Hematopoietic multipotent progenitor cell (in vitro differentiated cells): ENCODE results near the gene GEMIN5. TPM values are rescaled to one million over a fixed set of nuclear protein-coding genes. Genes with fewer than 3 reads are reported as not detected.
"Not testable (repeated sequence)": the region's sequence is repeated elsewhere in the genome, so short reads cannot be mapped to it uniquely, and the experiment has no call there.

ENCODE experiments used
- DNase-seq, 3 donors: peaks; one replicate each; pipeline ENCODE4 v3.0.0-alpha.2; 2011 to 2015; ENCODE audit warnings: low read depth in 2 of 3, low spot score in 2 of 3
- total RNA-seq: library from RNA; depleted of rRNA; stranded (reverse); fragments of >200 nt; gene quantifications from one replicate; pipeline ENCODE4 v1.2.3, GENCODE V29; 2012

The GEMIN5 gene
- total RNA-seq: 14.8 TPM

- peak; percentile 74 to 87 (median 84) for DNase-seq
Measured at GRCh38 chr5:154937718-154938466, at the start of gene GEMIN5. TSS of gene GEMIN5 (minus strand) at chr5:154938211. CDS start at chr5:154938133, 78 bp downstream.

- DNase-seq: no peak
Measured at GRCh38 chr5:154986151-154986550, 48.1 kb upstream of the GEMIN5 start.

GRCh38 chr5:154984946-154985516 lies 47.0 kb upstream of the GEMIN5 start:
- DNase-seq: no peak

- peak in 1 of 3 donors; percentile 75 for DNase-seq
Measured at GRCh38 chr5:154978294-154978693, 40.3 kb upstream of the GEMIN5 start.

GRCh38 chr5:154977409-154977808 lies 39.4 kb upstream of the GEMIN5 start:
- DNase-seq: peak in 1 of 3 donors; percentile 16

- DNase-seq: not testable (repeated sequence)
Measured at GRCh38 chr5:154976082-154976481, 38.1 kb upstream of the GEMIN5 start.

GRCh38 chr5:154972476-154973080 lies 34.6 kb upstream of the GEMIN5 start:
- peak in 2 of 3 donors; percentile 38 to 73 for DNase-seq

- DNase-seq: no peak
Measured at GRCh38 chr5:154971501-154971900, 33.5 kb upstream of the GEMIN5 start.

GRCh38 chr5:154970759-154971158 lies 32.7 kb upstream of the GEMIN5 start:
- DNase-seq: no peak

GRCh38 chr5:154968953-154969352 lies 30.9 kb upstream of the GEMIN5 start:
- no peak for DNase-seq

GRCh38 chr5:154967421-154968024 lies 29.5 kb upstream of the GEMIN5 start:
- DNase-seq: peak in 1 of 3 donors; percentile 46

- DNase-seq: no peak
Measured at GRCh38 chr5:154966874-154967273, 28.9 kb upstream of the GEMIN5 start.

GRCh38 chr5:154966081-154966841 lies 28.2 kb upstream of the GEMIN5 start:
- no peak for DNase-seq

- DNase-seq: no peak
Measured at GRCh38 chr5:154962494-154962893, 24.5 kb upstream of the GEMIN5 start.

- DNase-seq: no peak
Measured at GRCh38 chr5:154956712-154957111, 18.7 kb upstream of the GEMIN5 start.

- DNase-seq: no peak
Measured at GRCh38 chr5:154949781-154950180, 11.8 kb upstream of the GEMIN5 start.

- DNase-seq: no peak
Measured at GRCh38 chr5:154948313-154948712, 10.3 kb upstream of the GEMIN5 start.

GRCh38 chr5:154947778-154948177 lies 9.8 kb upstream of the GEMIN5 start:
- no peak for DNase-seq

- peak in 1 of 3 donors; percentile 48 for DNase-seq
Measured at GRCh38 chr5:154945695-154946301, 7.8 kb upstream of the GEMIN5 start.

GRCh38 chr5:154944716-154945115 lies 6.7 kb upstream of the GEMIN5 start:
- no peak for DNase-seq
